ENCODE data around the gene CLIP2. TPM values are rescaled to one million over a fixed set of nuclear protein-coding genes. Genes with fewer than 3 reads are reported as not detected.

Gene CLIP2
- total RNA-seq, 1 donor from 2014 or later: 61.7 TPM

- no peak for DNase-seq
- Mint-ChIP-seq H3K27me3 (no peaks in the 10 kb centered on the region), H3K36me3 (ENCODE audit: low read depth) (no peaks in the 10 kb centered on the region), H3K4me3 (peak overlapping the region; percentile 25), H3K27ac (peak overlapping the region; percentile 47), H3K4me1 (peaks cover 44% of the 10 kb centered on the region), H3K9me3 (no peaks in the 10 kb centered on the region)
- intact Hi-C loops (cut with micrococcal nuclease): no loop called here
- ChIA-PET POLR2A (interaction anchor here (0.6 to 11.9 kb wide), 4 partner anchors 8 to 56 kb away, joined by 3 to 344 read pairs (median 5); partner anchors contain the start of genes CLIP2 and RFC2), CTCF (interaction anchor here (1.2 to 2.0 kb wide), 3 partner anchors 10 to 60 kb away, joined by 4 to 6 read pairs (median 5); no protein-coding TSS in a partner anchor)
- ATAC-seq (ENCODE audit: low read depth): no peak
- TF ChIP-seq CTCF (IDR thresholded peaks at IDR 0.05): no peak
Measured at GRCh38 chr7:74266191-74266963, 22.8 kb upstream of the CLIP2 start.

- H3K9me3 Mint-ChIP-seq: no peaks in the 10 kb centered on the region
- H3K36me3 Mint-ChIP-seq (ENCODE audit: low read depth): no peaks in the 10 kb centered on the region
- H3K4me1 Mint-ChIP-seq: peaks cover 58% of the 10 kb centered on the region
- peak overlapping the region; percentile 0 for H3K4me3 Mint-ChIP-seq
- intact Hi-C loops (cut with micrococcal nuclease): no loop called here
- no peak overlapping the region for H3K27ac Mint-ChIP-seq
- TF ChIP-seq CTCF (IDR thresholded peaks at IDR 0.05): no peak
- ATAC-seq (ENCODE audit: low read depth) (no peak), DNase-seq (no peak)
- H3K27me3 Mint-ChIP-seq: no peaks in the 10 kb centered on the region
- ChIA-PET POLR2A (interaction anchor here (0.6 to 11.9 kb wide), 2 partner anchors 18 to 54 kb away, joined by 4 to 344 read pairs; partner anchors contain the start of gene CLIP2), CTCF (interaction anchor here (0.6 to 4.2 kb wide), 3 partner anchors 8 to 61 kb away, joined by 3 to 19 read pairs (median 5); no protein-coding TSS in a partner anchor)
Measured at GRCh38 chr7:74267756-74268565, 21.2 kb upstream of the CLIP2 start.

GRCh38 chr7:74269757-74270277 lies 19.4 kb upstream of the CLIP2 start:
- no peak for TF ChIP-seq CTCF (IDR thresholded peaks at IDR 0.05)
- intact Hi-C loops (cut with micrococcal nuclease): loop anchor here (1.0 to 10.0 kb wide), 4 partner anchors 19 to 168 kb away; partner anchors contain the start of gene CLIP2
- peak overlapping the region; percentile 82 for H3K27ac Mint-ChIP-seq
- peaks cover 64% of the 10 kb centered on the region for H3K4me1 Mint-ChIP-seq
- H3K4me3 Mint-ChIP-seq: peak overlapping the region; percentile 90
- no peaks in the 10 kb centered on the region for H3K27me3 Mint-ChIP-seq
- ChIA-PET POLR2A (interaction anchor here (1.4 to 11.9 kb wide), 5 partner anchors 10 to 63 kb away, joined by 4 to 344 read pairs (median 9); partner anchors contain the start of genes CLIP2 and LAT2), CTCF (interaction anchor here (1.7 to 4.2 kb wide), 2 partner anchors 19 to 63 kb away, joined by 8 to 19 read pairs; partner anchors contain the start of gene CLIP2)
- no peaks in the 10 kb centered on the region for H3K36me3 Mint-ChIP-seq (ENCODE audit: low read depth)
- DNase-seq (peak; percentile 58), ATAC-seq (ENCODE audit: low read depth) (peak; percentile 59)
- no peaks in the 10 kb centered on the region for H3K9me3 Mint-ChIP-seq

- H3K4me1 Mint-ChIP-seq: peaks cover 57% of the 10 kb centered on the region
- peak overlapping the region; percentile 70 for H3K4me3 Mint-ChIP-seq
- CTCF ChIA-PET: interaction anchor here (1.2 to 2.0 kb wide), 2 partner anchors 13 to 65 kb away, joined by 6 to 8 read pairs; no protein-coding TSS in a partner anchor
- no peaks in the 10 kb centered on the region for H3K27me3 Mint-ChIP-seq
- ATAC-seq (ENCODE audit: low read depth) (no peak), DNase-seq (no peak)
- POLR2A ChIA-PET: interaction anchor here (0.8 to 11.9 kb wide), 7 partner anchors 8 to 97 kb away, joined by 3 to 344 read pairs (median 9); partner anchors contain the start of genes CLIP2, LAT2 and RFC2
- no peaks in the 10 kb centered on the region for H3K9me3 Mint-ChIP-seq
- peak overlapping the region; percentile 80 for H3K27ac Mint-ChIP-seq
- intact Hi-C loops (cut with micrococcal nuclease): loop anchor here (1.0 to 10.0 kb wide), 6 partner anchors 13 to 169 kb away; partner anchors contain the start of gene RFC2
- no peaks in the 10 kb centered on the region for H3K36me3 Mint-ChIP-seq (ENCODE audit: low read depth)
- TF ChIP-seq CTCF (IDR thresholded peaks at IDR 0.05): no peak
Measured at GRCh38 chr7:74271742-74272141, 17.5 kb upstream of the CLIP2 start.

Measured in activated B cell treated with CpG ODN at 0.5 μM for 24 hours (primary cell).